Astrocyte of the cerebellum (primary cell): ENCODE measurements around the gene C16orf96.

Source experiments
- DNase-seq: peaks from one replicate; pipeline ENCODE4 v3.0.0-alpha.2; 2011; ENCODE audit warnings: low read depth
- H3K4me3 ChIP-seq: 2 replicates; pipeline ENCODE4 v1.5.1; 2011; ENCODE audit warnings: mild to moderate bottlenecking, low read depth, low read length, moderate library complexity
- CTCF ChIP-seq: IDR thresholded peaks from 2 replicates; pipeline ENCODE4 v1.5.1; 2012; ENCODE audit warnings: low read length, low read depth, moderate library complexity, mild to moderate bottlenecking; ENCODE audit errors: missing control alignments
- in situ Hi-C: cut with HindIII; loops from 2 replicates; pipeline ENCODE4 v1.10.0; 2017; ENCODE audit warnings: low sequenced_read_pairs

The C16orf96 gene

GRCh38 chr16:4583906-4584305 lies 27.8 kb downstream of the C16orf96 start:
- TF ChIP-seq CTCF, result no peak
- in situ Hi-C loops, result no loop called here
- no peak for DNase-seq
- H3K4me3 ChIP-seq, result no peak overlapping the region

DNA sequence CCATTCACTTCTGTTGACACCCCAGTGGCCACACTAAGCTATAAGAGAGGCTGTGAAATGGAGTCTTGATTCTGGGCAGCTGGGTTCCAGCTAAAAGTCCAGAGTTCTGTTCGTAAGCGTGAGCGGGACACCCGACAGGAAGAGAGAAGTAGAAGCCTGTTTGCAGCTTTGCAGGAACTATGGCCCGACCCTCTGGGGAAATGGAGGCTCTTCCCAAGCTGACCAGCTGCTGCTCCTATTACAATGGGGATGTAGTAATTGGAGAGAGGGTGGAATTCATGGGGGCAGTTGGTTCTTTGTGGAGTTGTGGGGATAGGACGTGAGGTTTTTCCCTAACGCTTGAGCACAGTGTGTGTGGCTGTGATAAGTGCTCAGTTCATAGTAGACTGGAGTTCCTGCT lies 30.2 kb downstream of the C16orf96 start:
- H3K4me3 ChIP-seq, result no peak overlapping the region
- TF ChIP-seq CTCF, result no peak
- in situ Hi-C loops, result no loop called here
- DNase-seq, result no peak

DNA sequence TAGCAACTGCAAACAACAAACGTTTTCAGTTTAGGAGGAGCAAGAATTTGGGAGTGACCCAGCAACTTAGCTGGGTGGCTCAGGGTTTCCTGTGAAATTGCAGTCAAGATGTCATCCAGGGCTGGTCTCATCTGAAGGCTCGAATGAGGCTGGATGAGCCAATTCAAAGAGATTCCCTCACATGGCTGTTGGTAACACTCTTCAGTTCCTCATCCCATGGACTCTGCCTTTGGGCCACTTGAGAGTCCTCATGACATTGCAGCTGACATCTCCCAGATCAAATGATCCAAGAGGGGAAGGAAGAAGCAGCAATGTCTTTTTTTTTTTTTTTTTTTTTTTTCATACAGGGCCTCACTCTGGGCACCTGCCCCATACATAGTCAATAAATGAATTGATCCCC lies 32.2 kb downstream of the C16orf96 start:
- H3K4me3 ChIP-seq, result no peak overlapping the region
- no peak for DNase-seq
- TF ChIP-seq CTCF, result no peak
- in situ Hi-C loops, result no loop called here

DNA sequence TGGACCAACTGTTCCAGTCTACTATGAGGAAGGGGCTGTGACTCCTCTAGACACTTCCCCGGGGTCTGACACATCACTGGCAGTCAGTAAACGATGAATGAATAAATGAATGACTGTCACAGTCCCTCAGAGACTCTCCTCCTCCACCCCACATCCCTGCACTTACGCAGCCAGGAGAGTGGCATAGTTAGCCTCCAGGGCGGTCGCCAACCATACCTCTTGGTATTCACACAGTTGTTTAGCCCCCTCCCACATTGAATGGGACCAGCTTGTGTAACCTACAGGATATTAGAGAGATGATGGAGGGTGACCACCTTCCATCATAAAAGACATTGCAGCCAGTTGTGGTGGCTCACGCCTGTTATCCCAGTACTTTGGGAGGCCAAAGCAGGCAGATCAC lies 32.8 kb downstream of the C16orf96 start:
- in situ Hi-C loops, result no loop called here
- no peak for TF ChIP-seq CTCF
- DNase-seq, result no peak
- no peak overlapping the region for H3K4me3 ChIP-seq

GRCh38 chr16:4591191-4591590 lies 35.1 kb downstream of the C16orf96 start:
- in situ Hi-C loops, result no loop called here
- no peak for DNase-seq
- TF ChIP-seq CTCF, result no peak
- H3K4me3 ChIP-seq, result no peak overlapping the region

- H3K4me3 ChIP-seq, result no peak overlapping the region
- in situ Hi-C loops, result no loop called here
- no peak for DNase-seq
- TF ChIP-seq CTCF, result no peak
These were observed 35.7 kb downstream of the C16orf96 start for GRCh38 chr16:4591706-4592470.

DNA sequence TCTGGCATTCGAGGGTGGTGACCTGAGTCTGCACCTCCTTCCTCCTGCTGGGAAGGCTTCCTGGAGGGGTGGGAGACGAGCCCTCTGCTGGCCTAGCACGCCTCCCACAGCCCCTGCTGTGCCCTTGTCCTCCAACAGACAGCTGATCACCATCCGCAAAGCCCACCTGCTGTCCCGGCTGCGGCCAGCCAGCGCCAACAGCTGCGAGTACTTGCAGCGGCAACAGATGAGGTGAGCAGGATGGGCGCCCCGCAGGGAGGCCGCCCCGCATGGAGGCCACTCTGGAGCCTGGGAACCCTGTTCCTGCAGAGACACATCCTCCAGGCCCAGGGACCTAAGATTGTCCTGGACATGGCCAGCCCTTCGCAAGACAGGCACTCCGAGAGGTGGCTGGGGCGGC lies 36.9 kb downstream of the C16orf96 start:
- no peak for DNase-seq
- in situ Hi-C loops, result no loop called here
- H3K4me3 ChIP-seq, result no peak overlapping the region
- TF ChIP-seq CTCF, result no peak
